Measurements from ENCODE around the gene RAB1A. TPM values are rescaled to one million over a fixed set of nuclear protein-coding genes. Genes with fewer than 3 reads are reported as not detected.

The RAB1A gene
- total RNA-seq, 1 donor from 2014 or later = 119 TPM

DNA sequence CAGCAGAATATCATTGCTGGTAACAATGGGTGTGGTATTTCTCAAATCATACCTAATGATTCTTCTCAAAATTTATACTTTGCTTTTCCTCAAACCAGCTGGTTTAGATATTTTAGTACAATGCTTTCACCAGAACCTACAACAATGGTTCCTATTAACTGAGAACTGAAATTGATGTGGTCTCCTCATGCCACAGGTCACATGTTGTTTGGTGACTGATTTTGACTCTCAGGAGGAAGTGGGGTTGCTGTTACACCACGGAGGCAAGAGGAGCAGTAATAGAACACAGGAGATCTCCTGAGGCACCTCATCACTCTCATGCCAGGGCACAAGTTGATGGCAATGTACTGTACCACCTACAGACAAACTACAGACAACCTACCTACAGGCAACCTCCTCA is 76.7 kb downstream of the RAB1A start:
- no peak for ATAC-seq
- intact Hi-C loops (cut with DNase I) = no loop called here
- DNase-seq (ENCODE audit: missing footprints) = no peak

DNA sequence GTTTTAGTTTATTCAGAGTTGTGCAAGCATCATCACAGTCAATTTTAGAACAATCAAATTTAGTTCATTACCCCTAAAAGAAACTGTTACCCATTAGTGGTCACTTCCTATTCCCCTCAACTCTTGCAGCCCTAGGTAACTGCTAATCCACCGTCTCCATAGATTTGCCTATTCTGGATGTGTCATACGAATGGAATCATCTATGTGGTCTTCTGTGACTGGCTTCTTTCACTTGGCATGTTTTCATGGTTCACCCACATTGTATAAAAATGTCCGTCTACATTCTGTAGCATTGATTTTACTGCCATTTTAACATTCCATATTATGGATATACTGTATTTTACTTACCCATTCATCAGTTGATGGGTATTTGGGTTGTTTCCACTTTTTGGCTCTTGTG is 79.0 kb downstream of the RAB1A start:
- no peak for DNase-seq (ENCODE audit: missing footprints)
- ATAC-seq = no peak
- intact Hi-C loops (cut with DNase I) = no loop called here

DNA sequence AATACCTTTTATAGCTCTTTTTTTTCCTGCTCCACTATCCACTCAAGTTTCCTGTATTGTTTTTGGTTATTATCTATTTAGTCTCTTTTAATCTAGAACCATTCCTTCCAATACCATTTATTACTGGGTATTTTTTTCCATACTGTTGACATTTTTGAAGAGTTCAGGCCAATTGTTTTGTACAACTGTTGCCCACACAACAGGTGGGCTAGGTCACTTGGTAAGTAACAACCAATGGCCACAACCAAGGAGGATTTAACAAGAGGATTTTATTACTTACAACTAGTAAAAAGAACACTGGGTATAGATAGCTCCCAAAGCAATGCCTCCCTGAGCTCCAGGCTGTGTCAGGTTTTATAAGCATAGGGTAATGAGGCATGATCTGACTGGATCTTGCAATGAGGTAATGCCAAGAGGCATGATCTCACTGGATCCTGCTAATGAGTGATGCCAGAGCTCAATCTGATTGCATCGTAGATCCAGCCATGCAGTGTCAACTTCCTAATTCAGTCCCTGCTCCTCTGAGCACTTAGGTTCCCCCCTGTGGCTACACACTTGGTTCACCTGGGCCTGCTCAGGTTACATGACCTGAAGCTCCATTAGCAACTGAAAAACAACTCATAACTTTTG is 80.8 kb downstream of the RAB1A start:
- no peak for ATAC-seq
- intact Hi-C loops (cut with DNase I) = no loop called here

DNA sequence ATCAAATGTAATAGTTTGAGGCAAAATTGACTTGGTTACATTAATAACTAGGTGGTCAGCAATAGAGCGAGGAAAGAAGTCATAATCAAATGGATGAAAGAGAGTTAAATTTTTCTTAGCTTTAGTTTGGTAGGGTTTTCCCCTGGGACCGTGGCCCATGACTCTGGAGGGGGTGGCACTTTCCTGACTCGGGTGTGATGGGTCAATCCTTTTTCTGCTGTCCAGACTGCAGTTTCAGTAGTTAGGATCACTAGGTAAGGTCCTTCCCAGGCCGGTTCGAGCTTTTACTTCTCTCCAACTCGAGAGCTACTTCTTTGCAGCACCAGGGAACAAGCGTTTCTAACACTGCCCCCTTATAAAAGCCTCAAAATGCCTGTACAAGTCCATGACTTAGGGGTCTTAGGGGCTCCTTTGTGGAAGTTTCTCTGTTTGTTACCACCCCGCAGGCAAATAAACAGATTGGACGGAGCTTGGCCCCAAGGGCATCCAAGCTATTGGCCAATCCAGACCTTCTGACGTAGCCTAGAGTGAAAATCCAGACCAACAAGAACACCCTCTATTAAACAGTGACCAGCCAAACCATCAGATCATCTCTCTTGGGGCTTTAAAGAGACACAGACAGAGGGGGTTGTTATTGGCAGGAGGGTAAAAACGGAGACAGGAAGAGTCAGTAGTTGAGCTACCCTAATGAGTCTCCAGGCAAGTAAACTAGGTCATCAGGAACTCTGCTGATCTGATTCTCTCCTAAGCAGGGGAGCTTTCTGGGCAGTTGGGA is 83.1 kb downstream of the RAB1A start:
- intact Hi-C loops (cut with DNase I) = no loop called here
- DNase-seq (ENCODE audit: missing footprints) (no peak), ATAC-seq (peak; percentile 97)

More for the DNA sequence above, 80.8 kb downstream of the RAB1A start:
- DNase-seq (ENCODE audit: missing footprints) = no peak

DNA sequence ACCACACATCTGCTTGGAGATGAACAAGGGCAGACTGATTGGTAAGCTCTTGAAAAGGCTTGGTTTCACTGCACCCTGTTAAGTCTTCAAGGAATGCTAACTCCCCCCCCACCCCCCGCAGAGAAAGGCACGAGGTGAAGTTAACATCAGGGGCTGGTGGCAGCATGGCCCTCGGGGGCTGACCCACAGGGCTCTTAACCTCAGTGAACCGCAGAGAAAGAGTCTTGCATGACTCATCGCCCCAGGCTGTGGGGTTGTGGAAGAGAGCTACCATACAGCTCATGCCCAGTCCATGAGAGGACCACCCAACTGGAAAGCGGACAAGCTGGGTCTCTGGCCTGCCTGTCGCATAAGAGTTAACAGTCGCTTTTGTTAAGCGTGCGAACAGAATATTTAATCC is 84.3 kb downstream of the RAB1A start:
- DNase-seq (ENCODE audit: missing footprints) = no peak
- no peak for ATAC-seq
- intact Hi-C loops (cut with DNase I) = no loop called here

DNA sequence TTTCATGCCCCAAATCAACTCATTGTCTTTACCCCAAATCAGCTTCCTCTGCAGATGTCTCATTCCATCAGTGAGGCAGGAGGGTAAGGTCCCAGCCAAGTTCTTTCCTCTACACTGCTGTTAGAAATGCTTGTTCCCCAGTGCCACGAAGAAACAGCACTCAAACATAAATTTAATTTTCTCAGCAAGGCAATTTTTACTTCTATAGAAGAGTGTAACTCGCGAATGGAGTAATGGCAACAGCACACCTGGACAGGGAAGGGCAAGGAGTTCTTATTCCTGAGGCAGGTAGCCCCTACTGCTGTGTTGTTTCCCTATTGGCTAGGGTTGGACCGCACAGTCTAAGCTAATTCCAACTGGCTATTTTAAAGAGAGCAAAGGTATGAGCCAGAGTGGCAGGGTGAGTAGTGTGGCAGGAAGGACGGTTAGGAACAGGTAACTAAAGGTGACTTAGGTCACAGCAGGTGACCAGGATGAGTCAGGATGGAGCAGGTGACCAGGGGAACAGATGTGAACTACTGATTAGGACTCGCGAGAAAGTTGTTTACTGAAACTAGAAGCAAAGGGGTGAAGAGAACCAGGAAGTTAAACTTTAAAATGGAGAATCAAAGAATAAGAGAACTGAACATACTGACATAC is 85.7 kb downstream of the RAB1A start:
- intact Hi-C loops (cut with DNase I) = no loop called here
- ATAC-seq = no peak
- DNase-seq (ENCODE audit: missing footprints) = no peak

DNA sequence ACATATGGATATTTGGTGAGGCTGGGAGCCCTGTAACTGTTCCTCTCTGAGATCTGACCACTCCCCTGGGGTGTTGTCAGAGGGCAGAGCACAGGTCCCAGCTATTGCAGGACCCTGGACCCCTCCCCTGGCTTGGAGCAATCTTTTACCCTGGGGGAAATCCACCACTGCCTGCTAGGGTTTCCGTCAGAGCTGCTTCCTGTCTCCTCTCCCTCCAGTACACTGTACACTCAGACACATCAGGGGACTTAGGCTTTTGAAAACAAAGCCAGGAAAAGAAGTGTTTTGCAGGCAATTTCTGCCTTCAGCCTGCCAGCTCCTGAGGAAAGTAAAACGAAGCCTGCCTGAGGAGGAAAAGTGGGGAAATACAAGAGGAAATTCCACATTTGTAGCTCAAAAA is 86.9 kb downstream of the RAB1A start:
- no peak for DNase-seq (ENCODE audit: missing footprints)
- intact Hi-C loops (cut with DNase I) = no loop called here
- ATAC-seq = no peak

DNA sequence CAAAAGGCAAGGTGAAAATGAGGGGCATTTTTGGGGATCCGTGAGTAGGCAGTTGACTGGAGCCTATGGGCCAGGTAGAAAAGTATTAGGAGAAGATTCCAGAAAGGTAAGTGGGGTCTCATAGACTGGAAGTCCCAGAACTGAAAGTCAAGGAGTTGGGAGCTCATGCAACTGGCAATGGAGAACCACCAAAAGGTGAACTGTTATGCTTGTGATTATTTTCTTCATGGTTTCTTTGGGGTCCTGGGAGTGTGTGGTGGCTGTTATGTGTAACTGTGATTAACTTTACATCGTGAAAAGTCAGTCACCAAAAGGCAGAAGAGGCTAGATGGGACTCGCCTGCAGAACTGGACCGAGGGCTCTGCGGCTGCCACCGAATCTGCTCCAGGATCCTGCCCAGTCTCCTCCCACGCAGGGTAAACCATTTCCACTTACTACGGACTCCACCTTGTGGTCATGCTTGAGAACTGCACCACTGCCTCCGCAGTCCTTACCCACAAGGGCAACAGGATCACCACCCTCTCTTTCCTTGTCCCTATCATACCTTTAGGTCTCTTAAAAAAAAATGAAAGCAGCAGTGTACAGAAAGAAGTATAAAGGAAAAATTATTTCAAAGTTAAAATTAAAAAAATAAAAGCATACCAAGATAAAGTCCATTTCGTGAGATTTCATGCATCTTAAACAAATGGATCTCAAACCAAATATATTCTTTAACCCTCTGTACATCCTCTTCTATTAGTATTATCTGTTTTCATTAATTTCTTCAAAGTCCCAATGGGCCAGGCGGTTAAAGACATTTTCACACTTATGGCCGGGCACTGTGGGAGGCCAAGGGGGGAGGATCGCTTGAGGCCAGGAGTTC is 89.3 kb downstream of the RAB1A start:
- intact Hi-C loops (cut with DNase I) = loop anchor here (1.0 kb wide), 2 partner anchors 51 to 123 kb away; partner anchors contain the start of gene SLC1A4
- ATAC-seq = peak; percentile 98

DNA sequence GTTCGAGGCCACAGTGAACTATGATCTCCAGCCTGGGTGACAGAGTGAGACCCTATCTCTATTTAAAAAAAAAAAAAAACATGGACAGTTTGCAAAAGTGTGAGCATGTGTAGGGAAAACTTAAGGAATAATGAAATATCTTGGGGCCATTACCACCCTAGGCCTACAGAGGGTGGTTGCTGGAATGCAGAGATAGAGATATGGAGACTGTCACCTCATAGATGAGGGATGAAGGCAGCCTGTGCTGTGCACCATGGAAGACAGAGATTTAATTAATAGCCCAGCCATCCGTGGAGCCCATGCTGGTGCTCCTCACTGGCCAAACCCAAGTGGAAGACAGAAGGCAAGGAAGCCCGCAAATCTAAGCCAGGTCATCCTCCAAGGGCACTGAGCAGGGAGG is 90.3 kb downstream of the RAB1A start:
- intact Hi-C loops (cut with DNase I) = loop anchor here (1.0 kb wide), 2 partner anchors 50 to 122 kb away; partner anchors contain the start of gene SLC1A4
- ATAC-seq (no peak), DNase-seq (ENCODE audit: missing footprints) (no peak)

More for the DNA sequence above, 89.3 kb downstream of the RAB1A start:
- DNase-seq (ENCODE audit: missing footprints) = peak; percentile 87

DNA sequence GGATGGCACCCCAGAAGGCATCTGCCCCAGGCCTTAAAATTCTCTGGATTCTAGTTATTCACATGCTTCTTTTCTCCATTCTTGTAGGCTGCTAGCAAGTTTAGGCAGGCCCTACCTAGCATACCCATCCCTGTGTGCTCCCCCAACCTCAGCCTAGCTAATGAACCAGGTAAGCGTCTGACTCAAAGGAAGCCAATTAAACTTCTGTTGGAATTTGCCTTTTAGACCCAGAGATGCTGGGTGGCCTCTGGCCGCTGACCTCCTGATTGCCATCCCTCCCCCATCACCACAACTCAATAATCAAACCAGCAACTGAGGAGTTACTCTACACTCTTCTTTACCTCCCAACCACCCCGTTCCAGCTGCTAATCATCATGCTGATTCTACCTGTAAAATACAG is 92.7 kb downstream of the RAB1A start:
- DNase-seq (ENCODE audit: missing footprints) (no peak), ATAC-seq (no peak)
- intact Hi-C loops (cut with DNase I) = no loop called here

Other genes starting within 250 kb of the RAB1A start
- 6.5 TPM for gene SLC1A4, start 140.7 kb downstream of the RAB1A start, total RNA-seq
- gene CEP68, start 73.7 kb downstream of the RAB1A start, total RNA-seq = 19.7 TPM
- 108 TPM for gene ACTR2, start 97.7 kb upstream of the RAB1A start, total RNA-seq